ENCODE measurements around the gene UBE2I. TPM values are rescaled to one million over a fixed set of nuclear protein-coding genes. Genes with fewer than 3 reads are reported as not detected.

The UBE2I gene
- polyA plus RNA-seq, 2 of the 4 experiments (the other 2 are of a cell fraction) = 170 to 208 TPM

GRCh38 chr16:1308036-1308976, 1.1 kb upstream of the UBE2I start (continued):
- no peak for TF ChIP-seq FOSL2 (IDR thresholded peaks at IDR 0.05)
- TF ChIP-seq FOSL2 (CRISPR knock-in tag; IDR thresholded peaks at IDR 0.05) = no peak; the same call in 1 of the 2 replicates
- TF ChIP-seq, protein P1, sequence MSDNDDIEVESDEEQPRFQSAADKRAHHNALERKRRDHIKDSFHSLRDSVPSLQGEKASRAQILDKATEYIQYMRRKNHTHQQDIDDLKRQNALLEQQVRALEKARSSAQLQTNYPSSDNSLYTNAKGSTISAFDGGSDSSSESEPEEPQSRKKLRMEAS (IDR thresholded peaks at IDR 0.05) = no peak
- TF ChIP-seq CHD2 (IDR thresholded peaks at IDR 0.05; ENCODE audit: low read length, partially characterized antibody) = no peak
- TF ChIP-seq JUN (IDR thresholded peaks at IDR 0.05) = peak in 1 of 2 experiments; percentile 14; a peak in 1 of 5 replicates
- TF ChIP-seq CBX2 (IDR thresholded peaks at IDR 0.05; ENCODE audit: borderline replicate concordance, low read depth) = no peak
- no peak for TF ChIP-seq ZC3H11A (IDR thresholded peaks at IDR 0.05)
- no peak for TF ChIP-seq RARB (CRISPR knock-in tag; IDR thresholded peaks at IDR 0.05)
- TF ChIP-seq, protein P2, sequence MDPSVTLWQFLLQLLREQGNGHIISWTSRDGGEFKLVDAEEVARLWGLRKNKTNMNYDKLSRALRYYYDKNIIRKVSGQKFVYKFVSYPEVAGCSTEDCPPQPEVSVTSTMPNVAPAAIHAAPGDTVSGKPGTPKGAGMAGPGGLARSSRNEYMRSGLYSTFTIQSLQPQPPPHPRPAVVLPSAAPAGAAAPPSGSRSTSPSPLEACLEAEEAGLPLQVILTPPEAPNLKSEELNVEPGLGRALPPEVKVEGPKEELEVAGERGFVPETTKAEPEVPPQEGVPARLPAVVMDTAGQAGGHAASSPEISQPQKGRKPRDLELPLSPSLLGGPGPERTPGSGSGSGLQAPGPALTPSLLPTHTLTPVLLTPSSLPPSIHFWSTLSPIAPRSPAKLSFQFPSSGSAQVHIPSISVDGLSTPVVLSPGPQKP (IDR thresholded peaks at IDR 0.05; ENCODE audit: low read depth, low read length) = no peak
- no peak for TF ChIP-seq TFCP2L1 (CRISPR knock-in tag; IDR thresholded peaks at IDR 0.05)
- TF ChIP-seq HOXB13 (CRISPR knock-in tag; IDR thresholded peaks at IDR 0.05; ENCODE audit: low read depth) = no peak
- TF ChIP-seq MYC (IDR thresholded peaks at IDR 0.05; ENCODE audit: borderline replicate concordance, low read length) = no peak
- TF ChIP-seq HEYL (CRISPR knock-in tag; IDR thresholded peaks at IDR 0.05) = no peak
- no peak for TF ChIP-seq PHF8 (IDR thresholded peaks at IDR 0.05; ENCODE audit: borderline replicate concordance, low read depth)
- TF ChIP-seq, protein P3, sequence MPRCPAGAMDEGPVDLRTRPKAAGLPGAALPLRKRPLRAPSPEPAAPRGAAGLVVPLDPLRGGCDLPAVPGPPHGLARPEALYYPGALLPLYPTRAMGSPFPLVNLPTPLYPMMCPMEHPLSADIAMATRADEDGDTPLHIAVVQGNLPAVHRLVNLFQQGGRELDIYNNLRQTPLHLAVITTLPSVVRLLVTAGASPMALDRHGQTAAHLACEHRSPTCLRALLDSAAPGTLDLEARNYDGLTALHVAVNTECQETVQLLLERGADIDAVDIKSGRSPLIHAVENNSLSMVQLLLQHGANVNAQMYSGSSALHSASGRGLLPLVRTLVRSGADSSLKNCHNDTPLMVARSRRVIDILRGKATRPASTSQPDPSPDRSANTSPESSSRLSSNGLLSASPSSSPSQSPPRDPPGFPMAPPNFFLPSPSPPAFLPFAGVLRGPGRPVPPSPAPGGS (IDR thresholded peaks at IDR 0.05) = peak; percentile 50; the same call in 1 of the 3 replicates
- TF ChIP-seq GATA3 (IDR thresholded peaks at IDR 0.05; ENCODE audit: borderline replicate concordance) = no peak
- TF ChIP-seq, protein P4, sequence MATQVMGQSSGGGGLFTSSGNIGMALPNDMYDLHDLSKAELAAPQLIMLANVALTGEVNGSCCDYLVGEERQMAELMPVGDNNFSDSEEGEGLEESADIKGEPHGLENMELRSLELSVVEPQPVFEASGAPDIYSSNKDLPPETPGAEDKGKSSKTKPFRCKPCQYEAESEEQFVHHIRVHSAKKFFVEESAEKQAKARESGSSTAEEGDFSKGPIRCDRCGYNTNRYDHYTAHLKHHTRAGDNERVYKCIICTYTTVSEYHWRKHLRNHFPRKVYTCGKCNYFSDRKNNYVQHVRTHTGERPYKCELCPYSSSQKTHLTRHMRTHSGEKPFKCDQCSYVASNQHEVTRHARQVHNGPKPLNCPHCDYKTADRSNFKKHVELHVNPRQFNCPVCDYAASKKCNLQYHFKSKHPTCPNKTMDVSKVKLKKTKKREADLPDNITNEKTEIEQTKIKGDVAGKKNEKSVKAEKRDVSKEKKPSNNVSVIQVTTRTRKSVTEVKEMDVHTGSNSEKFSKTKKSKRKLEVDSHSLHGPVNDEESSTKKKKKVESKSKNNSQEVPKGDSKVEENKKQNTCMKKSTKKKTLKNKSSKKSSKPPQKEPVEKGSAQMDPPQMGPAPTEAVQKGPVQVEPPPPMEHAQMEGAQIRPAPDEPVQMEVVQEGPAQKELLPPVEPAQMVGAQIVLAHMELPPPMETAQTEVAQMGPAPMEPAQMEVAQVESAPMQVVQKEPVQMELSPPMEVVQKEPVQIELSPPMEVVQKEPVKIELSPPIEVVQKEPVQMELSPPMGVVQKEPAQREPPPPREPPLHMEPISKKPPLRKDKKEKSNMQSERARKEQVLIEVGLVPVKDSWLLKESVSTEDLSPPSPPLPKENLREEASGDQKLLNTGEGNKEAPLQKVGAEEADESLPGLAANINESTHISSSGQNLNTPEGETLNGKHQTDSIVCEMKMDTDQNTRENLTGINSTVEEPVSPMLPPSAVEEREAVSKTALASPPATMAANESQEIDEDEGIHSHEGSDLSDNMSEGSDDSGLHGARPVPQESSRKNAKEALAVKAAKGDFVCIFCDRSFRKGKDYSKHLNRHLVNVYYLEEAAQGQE (IDR thresholded peaks at IDR 0.05) = no peak
- no peak for TF ChIP-seq EHF (CRISPR knock-in tag; IDR thresholded peaks at IDR 0.05)
- TF ChIP-seq ZFP36 (IDR thresholded peaks at IDR 0.05; ENCODE audit: borderline replicate concordance, partially characterized antibody) = no peak
- no peak for TF ChIP-seq NFE2L2 (conservative IDR thresholded peaks at IDR 0.05; ENCODE audit: low read length)
- no peak for TF ChIP-seq POLR2AphosphoS2 (conservative IDR thresholded peaks at IDR 0.05; ENCODE audit: low read length)
- TF ChIP-seq JUNB (IDR thresholded peaks at IDR 0.05) = no peak
- TF ChIP-seq RNF2 (IDR thresholded peaks at IDR 0.05; ENCODE audit: borderline replicate concordance, low read depth) = no peak
- peak; percentile 46 for TF ChIP-seq POLR2A (IDR thresholded peaks at IDR 0.05; ENCODE audit: low read length)
- TF ChIP-seq, protein P5, sequence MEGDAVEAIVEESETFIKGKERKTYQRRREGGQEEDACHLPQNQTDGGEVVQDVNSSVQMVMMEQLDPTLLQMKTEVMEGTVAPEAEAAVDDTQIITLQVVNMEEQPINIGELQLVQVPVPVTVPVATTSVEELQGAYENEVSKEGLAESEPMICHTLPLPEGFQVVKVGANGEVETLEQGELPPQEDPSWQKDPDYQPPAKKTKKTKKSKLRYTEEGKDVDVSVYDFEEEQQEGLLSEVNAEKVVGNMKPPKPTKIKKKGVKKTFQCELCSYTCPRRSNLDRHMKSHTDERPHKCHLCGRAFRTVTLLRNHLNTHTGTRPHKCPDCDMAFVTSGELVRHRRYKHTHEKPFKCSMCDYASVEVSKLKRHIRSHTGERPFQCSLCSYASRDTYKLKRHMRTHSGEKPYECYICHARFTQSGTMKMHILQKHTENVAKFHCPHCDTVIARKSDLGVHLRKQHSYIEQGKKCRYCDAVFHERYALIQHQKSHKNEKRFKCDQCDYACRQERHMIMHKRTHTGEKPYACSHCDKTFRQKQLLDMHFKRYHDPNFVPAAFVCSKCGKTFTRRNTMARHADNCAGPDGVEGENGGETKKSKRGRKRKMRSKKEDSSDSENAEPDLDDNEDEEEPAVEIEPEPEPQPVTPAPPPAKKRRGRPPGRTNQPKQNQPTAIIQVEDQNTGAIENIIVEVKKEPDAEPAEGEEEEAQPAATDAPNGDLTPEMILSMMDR (IDR thresholded peaks at IDR 0.05) = no peak
- TF ChIP-seq CEBPB (IDR thresholded peaks at IDR 0.05) = no peak
